Thoracic aorta (tissue), 2 donors: ENCODE results near the gene ZC3H14. TPM values are rescaled to one million over a fixed set of nuclear protein-coding genes. Genes with fewer than 3 reads are reported as not detected.

Experiments
- ATAC-seq: fragments of 150-250 bp; one replicate; pipeline ENCODE4 v1.8.0; 2017; ENCODE audit warnings: low read depth; ENCODE audit not compliant: insufficient number of reproducible peaks, low FRiP score
- DNase-seq: peaks from one replicate; pipeline ENCODE4 v3.0.0-alpha.2; 2020; ENCODE audit warnings: low spot score
- H3K27ac ChIP-seq, 2 donors: fragments of 200-600 bp; sonication (generic); 1 replicate in 1 of 2; 2 replicates in 1 of 2; pipeline ENCODE4 v1.5.1; 2016; ENCODE audit warnings: mild to moderate bottlenecking in 2 of 2, moderate library complexity in 2 of 2
- H3K27me3 ChIP-seq: fragments of 200-600 bp; sonication (generic); replicated peaks from 2 replicates; pipeline ENCODE4 v1.6.0; 2016; ENCODE audit warnings: mild to moderate bottlenecking; ENCODE audit not compliant: insufficient read depth
- H3K36me3 ChIP-seq: fragments of 200-600 bp; sonication (generic); one replicate; pipeline ENCODE4 v1.5.1; 2016
- H3K4me1 ChIP-seq, 2 donors: fragments of 200-600 bp; sonication (generic); 1 replicate in 1 of 2; 2 replicates in 1 of 2; pipeline versions ENCODE4 v1.5.1 to v1.6.0; 2016; ENCODE audit warnings: low read depth in 2 of 2, mild to moderate bottlenecking in 1 of 2; ENCODE audit not compliant: control insufficient read depth in 1 of 2
- H3K4me3 ChIP-seq: fragments of 200-600 bp; sonication (generic); 2 replicates; pipeline ENCODE4 v1.5.1; 2016; ENCODE audit warnings: mild to moderate bottlenecking
- H3K9me3 ChIP-seq: fragments of 200-600 bp; sonication (generic); 2 replicates; pipeline ENCODE4 v1.5.1; 2016
- total RNA-seq, 2 donors: library from RNA; depleted of rRNA; stranded (reverse); fragments of >200 nt; gene quantifications; one replicate each; pipeline versions ENCODE4 v1.1.0 to v1.2.3, GENCODE V29; 2016
- TF ChIP-seq, protein P1 (sequence below): fragments of 200-600 bp; sonication (generic); IDR thresholded peaks from one replicate; pipeline ENCODE4 v1.5.1; 2019; ENCODE audit warnings: antibody characterized with exemption

Gene ZC3H14
- total RNA-seq, 2 donors from 2014 or later = 47.7 to 82.9 TPM

- ATAC-seq (no peak), DNase-seq (no peak)
- Histone ChIP-seq H3K4me1 (peaks cover 11 to 50% of the 10 kb centered on the region in 2 donors), H3K9me3 (no peaks in the 10 kb centered on the region), H3K27ac (no peak overlapping the region), H3K4me3 (no peak overlapping the region), H3K27me3 (no peaks in the 10 kb centered on the region), H3K36me3 (peaks cover 11% of the 10 kb centered on the region)
- TF ChIP-seq, protein P1, sequence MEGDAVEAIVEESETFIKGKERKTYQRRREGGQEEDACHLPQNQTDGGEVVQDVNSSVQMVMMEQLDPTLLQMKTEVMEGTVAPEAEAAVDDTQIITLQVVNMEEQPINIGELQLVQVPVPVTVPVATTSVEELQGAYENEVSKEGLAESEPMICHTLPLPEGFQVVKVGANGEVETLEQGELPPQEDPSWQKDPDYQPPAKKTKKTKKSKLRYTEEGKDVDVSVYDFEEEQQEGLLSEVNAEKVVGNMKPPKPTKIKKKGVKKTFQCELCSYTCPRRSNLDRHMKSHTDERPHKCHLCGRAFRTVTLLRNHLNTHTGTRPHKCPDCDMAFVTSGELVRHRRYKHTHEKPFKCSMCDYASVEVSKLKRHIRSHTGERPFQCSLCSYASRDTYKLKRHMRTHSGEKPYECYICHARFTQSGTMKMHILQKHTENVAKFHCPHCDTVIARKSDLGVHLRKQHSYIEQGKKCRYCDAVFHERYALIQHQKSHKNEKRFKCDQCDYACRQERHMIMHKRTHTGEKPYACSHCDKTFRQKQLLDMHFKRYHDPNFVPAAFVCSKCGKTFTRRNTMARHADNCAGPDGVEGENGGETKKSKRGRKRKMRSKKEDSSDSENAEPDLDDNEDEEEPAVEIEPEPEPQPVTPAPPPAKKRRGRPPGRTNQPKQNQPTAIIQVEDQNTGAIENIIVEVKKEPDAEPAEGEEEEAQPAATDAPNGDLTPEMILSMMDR = no peak
Observed at GRCh38 chr14:88547386-88547780, 15.5 kb upstream of the ZC3H14 start.

DNA sequence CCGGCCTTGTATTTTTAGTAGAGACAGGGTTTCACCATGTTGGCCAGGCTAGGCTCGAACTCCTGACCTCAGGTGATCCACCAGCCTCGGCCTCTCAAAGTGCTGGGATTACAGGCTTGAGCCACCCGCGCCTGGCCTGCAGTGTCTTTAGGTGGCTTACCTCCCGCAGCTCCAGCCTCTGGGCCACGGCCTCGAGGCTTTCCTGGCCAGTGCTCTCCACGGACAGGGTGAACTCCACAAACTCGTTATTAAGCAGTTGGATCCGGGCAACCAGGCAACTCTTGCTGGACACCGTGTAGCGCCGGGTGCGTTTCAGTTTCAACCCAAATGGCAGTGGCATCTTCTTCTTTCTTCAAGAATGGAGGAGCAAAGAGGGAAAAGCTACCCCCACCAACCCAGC lies 12.8 kb upstream of the ZC3H14 start:
- TF ChIP-seq, protein P1 = no peak
- Histone ChIP-seq H3K4me1 (peaks cover 21 to 49% of the 10 kb centered on the region in 2 donors), H3K36me3 (peaks cover 11% of the 10 kb centered on the region)

DNA sequence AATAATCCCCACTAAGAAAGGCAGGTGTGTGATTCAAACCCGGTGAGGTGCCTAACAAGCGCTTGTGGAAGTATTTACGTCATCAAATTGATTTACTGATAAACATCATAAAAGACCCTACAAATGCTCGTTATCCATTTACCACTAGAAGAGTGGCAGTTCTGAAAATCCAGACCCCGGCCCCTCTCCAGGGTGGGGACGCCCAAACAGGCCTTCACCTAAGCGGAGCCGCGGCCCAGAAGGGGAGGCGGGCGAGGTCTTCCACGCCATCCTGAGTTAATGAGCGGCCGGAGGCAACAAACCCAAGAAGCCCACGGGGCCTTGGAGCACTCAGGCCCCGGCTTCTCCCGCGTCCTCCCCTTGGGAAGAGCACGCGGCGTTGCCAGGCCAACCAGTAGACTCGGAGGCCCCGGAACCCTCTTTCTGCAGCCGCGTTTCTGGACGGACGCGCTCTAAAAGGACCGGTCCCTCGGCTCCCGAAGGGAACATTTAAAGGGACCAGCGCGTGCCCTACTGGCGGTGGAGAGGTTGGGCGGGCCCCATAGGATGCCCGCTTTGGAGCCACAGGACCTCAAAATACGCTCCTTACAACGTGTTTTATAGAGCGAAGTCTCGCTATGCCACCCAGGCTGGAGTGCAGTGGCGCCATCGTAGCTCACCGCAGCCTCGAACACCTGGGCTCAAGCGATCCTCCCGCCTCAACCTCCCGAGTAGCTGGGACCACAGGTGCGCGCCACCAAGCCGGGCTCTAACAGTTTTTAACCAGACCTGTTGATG lies 11.6 kb upstream of the ZC3H14 start:
- Histone ChIP-seq H3K36me3 (peaks cover 11% of the 10 kb centered on the region), H3K4me3 (peak overlapping the region; percentile 82), H3K27me3 (no peaks in the 10 kb centered on the region), H3K27ac (peak overlapping the region; percentile 63 to 64), H3K4me1 (peaks cover 23 to 54% of the 10 kb centered on the region in 2 donors), H3K9me3 (no peaks in the 10 kb centered on the region)
- DNase-seq (no peak), ATAC-seq (peak; percentile 50)
- TF ChIP-seq, protein P1 = peak; percentile 57

More for the DNA sequence above, 12.8 kb upstream of the ZC3H14 start:
- Histone ChIP-seq H3K27ac (no peak overlapping the region), H3K4me3 (no peak overlapping the region), H3K27me3 (no peaks in the 10 kb centered on the region), H3K9me3 (no peaks in the 10 kb centered on the region)
- DNase-seq = no peak
- no peak for ATAC-seq

- no peak for ATAC-seq
- H3K27ac ChIP-seq = peak overlapping the region; percentile 63 to 64
- TF ChIP-seq, protein P1 = no peak
- H3K4me1 ChIP-seq = peaks cover 23 to 54% of the 10 kb centered on the region in 2 donors
- H3K27me3 ChIP-seq = no peaks in the 10 kb centered on the region
- H3K9me3 ChIP-seq = no peaks in the 10 kb centered on the region
- peaks cover 11% of the 10 kb centered on the region for H3K36me3 ChIP-seq
- DNase-seq = no peak
- H3K4me3 ChIP-seq = peak overlapping the region; percentile 82
Observed at GRCh38 chr14:88551980-88552431, 10.8 kb upstream of the ZC3H14 start.

DNA sequence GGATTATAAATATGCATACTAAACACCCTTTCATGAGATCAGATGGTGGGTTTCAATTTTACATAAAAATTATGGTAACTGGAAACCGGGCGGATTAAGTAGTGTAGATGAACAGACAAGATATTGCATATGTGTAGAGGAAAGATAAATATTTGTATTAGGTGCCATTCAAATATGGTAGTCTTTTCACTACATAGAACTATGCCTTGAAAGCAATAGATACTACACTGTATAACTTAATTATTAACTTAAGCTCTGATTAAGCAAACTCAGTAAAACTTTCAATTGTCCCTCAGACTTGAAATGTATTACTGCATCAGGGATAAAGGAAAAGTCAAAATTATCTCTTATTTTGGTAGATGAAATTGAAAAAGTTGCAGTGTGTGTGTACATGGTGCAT lies 10.0 kb upstream of the ZC3H14 start:
- peak overlapping the region; percentile 82 for H3K4me3 ChIP-seq
- ATAC-seq (no peak), DNase-seq (no peak)
- H3K9me3 ChIP-seq = no peaks in the 10 kb centered on the region
- H3K27ac ChIP-seq = no peak overlapping the region
- H3K27me3 ChIP-seq = no peaks in the 10 kb centered on the region
- H3K4me1 ChIP-seq = peaks cover 23 to 50% of the 10 kb centered on the region in 2 donors
- TF ChIP-seq, protein P1 = no peak
- peaks cover 11% of the 10 kb centered on the region for H3K36me3 ChIP-seq
